ENCODE results near the gene MYOCOS.
"Not testable (repeated sequence)": the region's sequence is repeated elsewhere in the genome, so short reads cannot be mapped to it uniquely, and the experiment has no call there.

The MYOCOS gene

DNA sequence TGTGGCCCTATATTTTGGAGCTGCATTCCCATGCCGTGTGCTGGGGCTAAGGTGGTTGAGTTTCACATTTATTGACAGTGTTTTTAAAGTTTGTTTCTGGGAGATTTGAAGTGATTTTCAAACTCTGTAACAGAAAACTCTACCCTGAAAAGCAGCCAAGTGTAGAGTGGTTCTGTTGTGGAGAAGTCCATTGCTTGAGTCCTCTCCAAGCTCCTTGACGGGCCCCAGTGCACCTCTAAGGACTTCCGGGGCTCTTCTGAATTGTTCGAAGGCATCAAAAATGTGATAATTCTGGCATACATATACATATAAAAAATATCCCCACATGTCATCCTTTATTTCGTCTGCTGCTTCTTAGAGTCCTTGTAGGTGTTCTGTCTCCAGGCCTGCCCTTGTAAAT is 5.0 kb downstream of the MYOCOS start:
- no peak for DNase-seq

DNA sequence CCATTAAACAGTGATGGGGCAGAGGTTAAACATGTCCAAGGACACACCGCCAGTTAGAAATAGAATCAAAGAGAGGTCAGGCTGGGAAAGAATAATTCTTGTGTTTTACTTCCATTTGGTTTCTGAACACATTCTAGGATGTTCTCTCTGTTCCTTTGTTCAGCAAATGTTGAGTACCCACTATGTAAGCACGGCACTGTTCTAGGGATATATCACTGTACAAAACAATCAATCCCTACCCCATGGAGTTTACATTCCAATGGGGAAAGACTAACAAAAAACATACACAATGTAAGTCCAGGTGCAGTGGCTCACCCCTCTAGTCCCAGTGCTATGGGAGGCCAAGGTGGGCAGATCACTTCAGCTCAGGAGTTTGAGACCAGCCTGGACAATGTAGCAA is 6.2 kb downstream of the MYOCOS start:
- no peak for DNase-seq

DNA sequence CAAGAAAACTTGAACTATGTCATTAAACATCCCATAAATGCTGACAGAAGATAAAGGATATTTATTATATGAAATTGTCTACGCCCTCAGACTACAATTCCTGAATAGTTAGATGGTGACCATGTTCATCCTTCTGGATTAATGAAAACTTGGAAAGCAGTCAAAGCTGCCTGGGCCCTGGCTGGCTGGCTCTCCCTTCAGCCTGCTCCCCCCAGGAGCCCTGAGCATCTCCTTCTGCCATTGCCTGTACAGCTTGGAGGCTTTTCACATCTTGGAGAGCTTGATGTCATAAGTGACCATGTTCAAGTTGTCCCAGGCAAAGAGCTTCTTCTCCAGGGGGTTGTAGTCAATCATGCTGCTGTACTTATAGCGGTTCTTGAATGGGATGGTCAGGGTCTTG is 13.6 kb downstream of the MYOCOS start:
- no peak for DNase-seq

DNA sequence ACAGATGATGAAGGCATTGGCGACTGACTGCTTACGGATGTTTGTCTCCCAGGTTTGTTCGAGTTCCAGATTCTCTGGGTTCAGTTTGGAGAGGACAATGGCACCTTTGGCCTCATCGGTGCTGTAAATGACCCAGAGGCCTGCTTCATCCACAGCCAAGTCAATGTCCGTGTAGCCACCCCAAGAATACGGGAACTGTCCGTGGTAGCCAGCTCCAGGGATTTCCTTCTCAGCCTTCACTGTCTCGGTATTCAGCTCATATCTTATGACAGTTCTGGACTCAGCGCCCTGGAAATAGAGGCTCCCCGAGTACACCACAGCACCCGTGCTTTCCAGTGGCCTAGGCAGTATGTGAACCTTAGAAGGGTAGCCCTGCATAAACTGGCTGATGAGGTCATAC is 14.1 kb downstream of the MYOCOS start:
- no peak for DNase-seq

DNA sequence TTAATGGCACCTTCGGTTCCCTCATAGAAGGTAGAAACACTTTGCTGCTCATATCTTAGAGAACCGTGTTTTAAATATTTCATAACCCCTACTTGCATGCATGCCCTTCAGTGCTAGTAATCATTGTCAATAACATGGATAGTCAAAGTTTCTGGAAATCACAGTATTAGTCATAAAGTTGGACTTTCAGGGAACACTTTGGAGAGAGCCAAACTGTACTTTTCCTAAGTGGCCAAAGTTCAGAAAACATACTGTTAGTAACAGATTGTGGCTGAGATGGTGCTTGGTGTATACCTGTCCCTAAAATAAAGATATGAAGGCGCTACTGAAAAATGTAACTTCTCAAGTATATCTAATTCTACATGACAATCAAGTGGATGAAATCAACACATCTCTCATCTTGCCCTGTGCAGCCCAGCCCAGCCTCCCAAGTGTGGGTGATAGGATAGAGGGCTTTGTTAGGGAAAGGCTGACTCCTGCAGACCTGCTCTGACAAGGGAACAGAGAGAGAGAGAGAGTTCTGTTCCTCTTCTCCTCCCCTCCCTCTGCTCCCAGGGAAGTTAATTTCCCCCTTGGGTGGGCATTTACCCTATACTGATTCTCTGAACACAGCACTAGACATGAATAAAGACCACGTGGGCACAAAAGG is 16.0 kb downstream of the MYOCOS start:
- DNase-seq, result no peak

DNA sequence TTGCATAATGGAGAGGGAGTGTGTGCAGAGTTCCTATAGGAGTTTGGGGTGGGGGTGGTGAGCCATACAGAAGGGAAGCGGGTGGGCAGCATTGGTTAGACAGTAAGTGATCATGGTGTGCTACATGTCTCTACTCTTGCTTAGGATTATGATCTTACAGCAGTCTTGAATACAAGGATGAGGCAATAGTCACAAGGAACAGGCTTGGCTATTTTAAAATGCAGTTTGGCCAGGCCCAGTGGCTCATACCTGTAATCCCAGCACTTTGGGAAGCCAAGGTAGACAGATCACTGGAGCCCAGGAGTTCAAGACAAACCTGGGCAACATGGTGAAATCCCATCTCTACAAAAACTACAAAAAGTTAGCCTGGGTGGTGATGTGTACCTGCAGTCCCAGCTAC is 18.2 kb downstream of the MYOCOS start:
- DNase-seq, result no peak

DNA sequence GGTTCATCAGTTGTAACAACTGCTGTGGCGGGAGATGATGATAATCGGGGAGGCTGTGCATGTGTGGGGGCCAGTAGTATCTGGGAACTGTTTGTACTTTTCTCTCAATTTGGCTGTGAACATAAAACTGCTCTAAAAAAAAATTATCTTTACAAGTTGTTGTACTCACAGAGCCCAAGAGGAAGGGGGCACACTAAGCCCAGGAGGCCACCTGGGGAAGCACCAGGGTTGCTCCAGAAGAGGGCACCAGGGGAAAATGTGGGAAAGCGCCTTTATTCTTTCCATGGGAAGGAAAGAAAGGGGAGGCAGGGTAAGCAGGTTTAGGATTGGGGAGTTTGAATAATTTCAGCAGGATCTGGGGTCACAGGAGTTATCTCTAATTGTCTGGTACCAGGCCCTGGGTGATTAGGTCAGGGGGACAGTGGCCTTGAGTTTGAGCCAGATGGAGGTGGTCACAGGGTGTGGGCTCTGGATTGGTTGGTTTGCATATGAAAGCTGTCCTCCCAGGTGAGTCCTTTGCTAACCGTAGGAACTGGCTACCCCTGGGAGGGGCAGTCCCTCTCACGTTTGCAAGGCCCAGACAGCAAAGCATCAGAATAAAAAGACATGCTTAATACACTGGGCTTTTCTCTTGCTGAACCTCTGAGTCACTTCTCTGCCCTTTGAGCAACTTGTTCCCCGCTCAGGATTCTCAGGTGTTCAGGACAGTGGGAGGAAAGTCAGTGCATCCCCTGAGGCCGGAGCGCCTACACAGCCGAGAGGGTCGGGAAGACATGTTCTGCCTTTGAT is 19.2 kb downstream of the MYOCOS start:
- DNase-seq, result no peak

DNA sequence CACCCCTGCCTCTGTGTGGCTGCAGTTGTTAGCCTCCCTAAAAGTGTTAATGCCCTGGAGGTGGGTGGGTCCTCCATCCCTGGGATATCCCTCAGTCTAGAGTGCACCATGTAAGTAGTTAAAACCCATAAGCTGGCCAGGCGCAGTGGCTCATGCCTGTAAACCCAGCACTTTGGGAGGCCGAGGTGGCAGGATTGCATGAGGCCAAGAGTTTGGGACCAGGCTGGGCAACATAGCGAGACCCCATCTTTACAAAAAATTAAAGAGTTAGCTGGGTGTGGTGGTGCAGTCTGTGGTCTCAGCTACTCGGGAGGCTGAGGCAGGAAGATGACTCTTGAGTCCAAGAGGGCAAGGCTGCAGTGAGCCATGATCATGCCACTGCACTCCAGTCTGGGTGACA is 20.2 kb downstream of the MYOCOS start:
- no peak for DNase-seq

DNA sequence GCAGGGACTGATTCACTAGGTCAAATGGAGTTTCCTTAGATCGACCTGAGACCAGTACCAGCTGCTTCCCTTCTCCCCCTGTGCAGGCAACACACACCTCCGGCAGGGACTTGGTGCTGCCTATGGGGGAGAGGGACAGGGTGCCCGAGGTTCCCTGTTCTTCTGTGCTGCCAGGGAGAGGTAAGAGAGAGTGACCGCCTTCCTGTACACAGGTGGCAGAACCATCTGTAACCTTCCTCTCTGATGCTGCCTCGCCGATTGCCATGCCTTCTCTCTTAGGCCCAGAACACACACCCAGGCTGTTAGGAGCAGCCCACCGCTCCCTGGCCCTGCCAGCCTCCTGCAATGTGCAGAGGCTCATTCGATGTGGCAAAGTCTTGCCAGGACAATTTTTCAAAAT is 21.1 kb downstream of the MYOCOS start:
- DNase-seq, result no peak

DNA sequence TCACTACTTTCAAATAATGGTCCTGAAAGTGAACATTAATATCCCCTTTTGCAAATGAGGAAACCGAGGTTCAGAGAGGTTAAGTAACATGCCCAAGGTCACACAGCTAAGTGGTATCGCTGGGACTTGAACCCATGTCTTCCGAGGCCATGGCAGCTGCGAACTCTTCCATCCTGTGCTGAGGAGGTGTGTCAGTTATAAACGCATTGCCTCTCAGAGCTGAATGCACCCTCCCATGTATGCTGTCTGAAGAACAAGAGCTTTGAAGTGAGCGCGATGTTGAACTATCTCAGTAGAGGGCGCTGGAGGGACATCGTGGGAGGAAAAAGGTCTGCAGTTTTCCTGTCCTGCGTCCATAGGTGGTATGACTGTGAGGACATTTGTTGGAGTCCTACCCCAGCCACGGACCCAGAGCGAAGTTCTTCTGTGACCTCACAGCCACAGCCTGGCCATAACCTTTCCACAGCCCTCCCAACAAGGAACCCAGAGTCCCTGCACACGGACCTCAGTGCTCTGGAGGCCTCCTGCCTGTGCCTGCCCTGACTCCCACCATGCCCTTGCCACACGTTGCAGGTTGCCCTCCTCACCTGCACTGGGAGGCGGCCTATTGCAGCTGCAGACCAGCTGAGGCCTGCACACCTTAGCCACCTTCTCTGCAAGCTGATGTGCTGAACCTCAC is 22.9 kb downstream of the MYOCOS start:
- DNase-seq, result peak; percentile 76

DNA sequence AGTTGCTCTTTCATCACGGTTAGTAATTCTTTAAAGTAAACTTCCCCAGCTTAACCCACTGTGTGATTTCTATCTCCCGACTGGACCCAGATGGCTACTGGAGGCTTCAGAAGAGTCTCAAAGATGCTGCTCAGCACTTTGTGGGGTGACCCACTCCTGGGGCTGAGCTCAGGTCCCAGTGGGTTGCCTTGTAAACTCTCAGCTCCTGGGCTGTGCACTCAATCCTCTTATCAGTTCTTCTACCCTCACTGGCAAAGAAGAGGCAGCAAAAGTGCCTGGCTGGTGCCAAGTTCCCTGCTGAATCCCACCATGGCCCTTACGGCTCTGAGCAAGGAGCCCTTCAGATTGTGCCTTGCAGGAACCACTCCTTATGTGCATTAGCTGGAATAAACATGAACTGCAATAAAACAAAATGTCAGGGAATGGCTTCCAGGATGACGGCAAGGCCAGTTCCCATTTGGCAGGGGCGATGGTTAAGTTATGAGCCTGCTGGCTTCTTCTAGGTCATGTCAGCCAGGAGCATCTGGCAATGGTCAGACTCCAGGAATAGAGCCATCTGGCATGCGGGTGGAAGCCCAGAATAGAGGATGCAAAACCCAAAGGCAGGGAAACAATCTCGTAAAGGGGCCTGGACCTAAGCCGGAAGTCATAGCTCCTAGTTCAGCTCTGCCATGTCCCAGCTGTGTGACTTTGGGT is 23.7 kb downstream of the MYOCOS start:
- DNase-seq, result no peak

DNA sequence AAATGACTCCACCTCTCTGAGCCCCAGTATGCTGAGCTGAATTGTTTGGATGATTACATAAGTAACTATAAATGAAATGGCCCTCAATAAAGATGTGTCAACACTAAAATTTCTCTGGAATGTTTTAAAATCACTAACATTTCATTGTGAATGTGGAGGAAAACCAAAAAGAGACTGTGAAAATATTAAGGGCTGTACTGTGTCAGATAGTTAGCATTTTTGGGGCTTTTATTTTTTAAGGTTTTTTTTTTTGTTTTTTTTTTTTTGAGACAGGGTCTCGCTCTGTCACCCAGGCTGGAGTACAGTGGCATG is 24.2 kb downstream of the MYOCOS start:
- DNase-seq, result no peak

DNA sequence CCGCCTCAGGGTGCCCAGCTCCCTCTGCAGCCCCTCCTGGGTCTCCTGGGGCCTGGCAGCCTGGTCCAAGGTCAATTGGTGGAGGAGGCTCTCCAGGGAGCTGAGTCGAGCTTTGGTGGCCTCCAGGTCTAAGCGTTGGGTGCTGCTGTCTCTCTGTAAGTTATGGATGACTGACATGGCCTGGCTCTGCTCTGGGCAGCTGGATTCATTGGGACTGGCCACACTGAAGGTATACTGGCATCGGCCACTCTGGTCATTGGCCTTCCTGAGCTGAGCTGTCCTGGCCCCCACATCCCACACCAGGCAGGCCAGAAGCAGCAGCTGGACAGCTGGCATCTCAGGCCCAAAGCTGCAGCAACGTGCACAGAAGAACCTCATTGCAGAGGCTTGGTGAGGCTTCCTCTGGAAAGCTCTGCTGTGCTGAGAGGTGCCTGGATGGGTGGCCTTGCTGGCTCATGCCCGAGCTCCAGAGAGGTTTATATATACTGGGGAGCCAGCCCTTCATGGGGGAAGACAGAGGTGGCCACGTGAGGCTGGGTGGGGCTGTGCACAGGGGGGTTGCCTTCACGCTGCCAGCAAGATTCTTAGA is 30.3 kb downstream of the MYOCOS start, which contains the start of gene MYOC:
TSS of gene MYOC (minus strand) at position 455 of the 589 bp plus-strand sequence. CDS start at position 378, 77 bp downstream.
- no peak for DNase-seq

DNA sequence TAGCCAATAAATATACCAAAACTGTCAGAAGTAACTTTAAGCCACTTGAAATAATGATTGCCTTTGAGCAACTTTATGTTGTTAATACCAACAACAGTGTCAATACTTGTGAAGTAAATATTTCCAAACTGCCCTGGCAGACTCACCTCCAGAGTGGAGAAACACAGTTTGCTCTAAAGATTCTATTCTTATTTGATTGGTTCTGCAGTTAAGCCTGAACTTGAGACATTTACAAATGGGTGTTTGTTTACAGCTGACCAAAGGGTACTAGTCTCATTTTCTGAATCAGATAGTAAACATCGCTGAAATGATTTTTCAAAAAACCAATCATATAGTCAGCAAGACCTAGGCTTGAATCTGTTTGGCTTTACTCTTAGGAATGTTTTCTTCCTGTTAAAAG is 31.8 kb downstream of the MYOCOS start:
- DNase-seq, result no peak

DNA sequence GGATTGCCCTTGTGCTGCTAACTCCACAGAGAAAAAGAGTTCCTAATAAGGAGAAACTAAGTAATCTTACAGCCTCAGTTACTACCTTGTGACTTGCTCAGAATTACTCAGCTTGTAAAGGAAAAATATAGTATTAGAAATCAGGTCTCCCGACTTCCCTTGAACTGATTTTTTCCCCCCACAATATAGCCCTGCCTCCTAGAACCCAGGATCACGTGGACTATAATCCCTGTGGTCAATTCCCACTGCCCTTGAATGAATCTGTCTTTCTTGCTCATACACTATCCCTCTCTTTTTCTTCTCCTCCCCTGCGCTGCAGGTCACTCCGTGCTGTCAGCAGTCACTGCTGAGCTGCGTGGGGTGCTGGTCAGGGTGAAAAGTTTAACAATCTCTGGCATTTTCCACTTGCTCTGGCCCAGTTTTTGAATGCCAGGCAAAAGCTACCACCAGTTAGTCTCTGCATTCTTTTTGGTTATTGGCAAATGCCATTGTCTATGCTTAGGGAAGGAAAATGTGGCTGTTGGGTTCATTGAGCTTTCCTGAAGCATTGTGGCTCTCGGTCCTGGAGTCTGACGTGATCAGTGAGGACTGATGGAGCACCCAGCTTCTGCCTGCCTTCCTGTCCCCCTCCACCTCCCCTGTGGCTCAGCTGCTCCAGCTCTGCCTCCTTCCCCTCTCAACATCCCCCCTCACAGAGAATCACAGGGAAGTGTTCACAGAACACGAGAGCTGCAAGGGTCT is 32.3 kb downstream of the MYOCOS start:
- peak; percentile 44 for DNase-seq

DNA sequence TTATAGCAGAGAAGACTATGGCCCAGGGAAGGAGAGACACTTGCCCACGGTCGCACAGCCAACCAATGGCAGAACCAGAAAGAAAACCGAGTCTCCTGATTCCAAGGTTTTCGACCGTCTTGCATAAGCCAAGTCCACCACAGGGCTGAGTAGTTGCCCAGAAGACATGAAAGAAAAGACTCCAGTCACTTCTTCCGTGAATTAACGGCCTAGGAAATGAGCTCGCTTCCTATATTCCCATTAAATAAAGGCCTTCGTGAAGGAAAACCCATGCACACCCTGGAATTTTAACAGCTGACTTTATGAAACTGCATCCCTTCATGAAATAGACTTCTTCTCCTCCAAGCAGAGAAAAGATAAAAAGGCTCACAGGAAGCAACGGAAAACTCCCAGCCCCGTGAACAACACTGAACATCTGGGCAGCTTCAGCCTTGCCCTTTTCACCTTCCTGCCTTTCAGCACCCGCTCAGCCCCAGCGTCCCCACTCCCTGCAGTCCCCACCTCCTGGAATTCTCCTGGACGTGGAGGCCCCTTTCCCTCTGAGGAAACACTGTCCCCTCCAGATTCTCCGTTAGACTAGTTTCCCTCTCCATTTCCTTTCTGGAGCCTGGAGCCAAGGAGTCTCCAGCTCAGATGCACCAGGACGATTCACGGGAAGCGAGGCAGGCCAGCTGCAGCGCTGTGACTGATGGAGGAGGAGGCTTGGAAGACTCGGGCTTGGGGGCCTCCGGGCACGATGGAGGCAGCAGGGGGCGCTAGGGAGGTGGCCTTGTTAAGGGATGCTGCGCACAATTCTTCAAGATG is 33.1 kb downstream of the MYOCOS start:
- no peak for DNase-seq

DNA sequence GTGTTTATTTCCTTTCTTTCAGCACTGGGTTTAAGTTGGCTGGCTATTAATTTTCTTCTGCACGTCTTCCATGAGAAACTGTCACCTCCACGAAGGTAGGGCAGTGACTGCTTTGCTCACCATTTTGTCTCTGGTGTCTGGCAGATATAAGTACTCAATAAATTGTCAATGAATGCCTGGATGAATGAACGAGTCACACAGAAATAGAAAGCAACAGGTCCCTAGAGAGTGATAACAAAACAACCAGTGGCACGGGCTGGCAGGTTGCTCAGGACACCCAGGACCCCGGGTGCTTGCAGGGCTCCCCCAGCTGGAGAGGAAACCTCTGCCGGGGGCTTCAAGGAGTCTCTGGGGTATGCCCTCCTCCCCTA is 33.7 kb downstream of the MYOCOS start:
- no peak for DNase-seq

DNA sequence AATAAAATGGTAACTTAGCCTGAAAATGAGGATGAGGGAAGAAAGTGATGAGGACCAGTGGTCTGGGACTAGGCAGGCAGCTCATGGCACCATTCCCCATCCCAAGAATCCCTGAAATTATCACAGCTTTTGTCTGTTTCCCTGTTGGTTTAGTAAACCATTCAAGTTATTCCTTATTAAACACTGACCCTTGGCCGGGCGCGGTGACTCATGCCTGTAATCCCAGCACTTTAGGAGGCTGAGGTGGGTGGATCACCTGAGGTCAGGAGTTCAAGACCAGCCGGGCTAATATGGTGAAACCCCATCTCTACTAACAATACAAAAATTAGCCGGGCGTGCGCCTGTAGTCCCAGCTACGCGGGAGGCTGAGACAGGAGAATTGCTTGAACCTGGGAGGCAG is 34.2 kb downstream of the MYOCOS start:
- DNase-seq, result not testable (repeated sequence)

DNA sequence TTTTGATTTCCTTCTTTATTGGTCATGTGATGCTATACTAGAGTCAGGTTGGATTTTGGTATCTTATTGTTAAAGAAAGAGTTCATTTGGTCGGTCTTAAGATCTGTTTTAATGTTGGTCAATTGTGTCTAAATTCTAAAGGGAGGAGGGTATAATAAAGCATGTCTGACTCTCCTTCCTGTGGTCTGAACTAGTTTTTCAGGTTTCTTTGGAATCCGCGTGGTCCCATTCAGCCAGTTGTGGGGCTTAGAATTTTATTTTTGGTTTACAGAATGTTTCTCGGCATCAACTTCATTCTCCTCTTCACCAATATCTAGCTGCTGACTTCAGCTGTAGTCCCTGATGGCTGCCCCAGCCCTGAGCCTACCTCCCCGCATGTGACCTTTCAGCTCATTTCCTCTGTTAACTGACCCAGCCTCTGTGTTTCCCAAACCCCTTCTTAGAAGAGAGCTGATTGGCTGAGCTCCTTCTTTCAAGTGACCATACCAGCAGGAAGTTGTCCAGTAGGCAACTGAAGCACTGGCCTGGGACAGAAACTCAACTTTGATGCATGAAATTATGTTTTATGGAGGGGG is 39.1 kb downstream of the MYOCOS start:
- no peak for DNase-seq

DNA sequence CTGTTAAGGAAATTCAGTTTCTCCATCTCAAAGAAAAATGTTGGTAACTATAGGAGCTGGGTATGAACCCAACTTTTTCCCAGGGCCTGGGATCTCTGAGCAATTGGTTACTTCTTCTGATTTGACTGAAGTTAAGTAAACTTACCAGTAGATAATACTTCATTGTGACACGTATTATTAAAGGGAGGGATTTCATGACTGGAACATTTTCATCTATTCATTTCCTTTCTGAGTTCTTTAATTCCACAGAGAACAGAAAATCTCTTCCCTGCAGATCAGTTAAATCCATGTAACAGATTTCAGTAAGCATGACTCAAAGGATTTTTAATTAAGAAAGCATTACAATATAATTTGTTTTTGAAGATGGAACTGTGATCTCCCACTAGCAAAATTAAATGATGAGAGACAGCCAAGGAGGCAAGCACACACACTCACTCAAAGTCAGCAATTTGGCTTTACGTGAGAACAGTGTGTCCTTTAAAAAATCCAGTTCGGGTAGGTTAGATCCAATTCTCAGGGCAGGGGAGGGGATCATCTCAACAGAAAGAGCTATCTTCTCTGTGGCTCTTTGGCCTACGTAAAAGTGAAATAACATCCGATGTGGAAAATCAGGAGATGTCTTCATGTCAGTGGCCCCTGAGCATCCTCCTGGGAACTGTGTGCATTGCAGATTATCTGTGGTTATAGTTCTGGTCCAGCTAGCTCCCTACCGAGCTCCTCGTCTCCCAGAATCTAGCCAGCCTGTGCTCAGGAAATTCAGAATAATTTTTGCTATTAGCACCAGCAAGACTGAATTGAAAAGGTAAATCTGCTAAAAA is 41.2 kb downstream of the MYOCOS start:
- DNase-seq, result no peak

Measured in kidney glomerular epithelial cell (primary cell).